ENCODE data around the gene RPA1. TPM values are rescaled to one million over a fixed set of nuclear protein-coding genes. Genes with fewer than 3 reads are reported as not detected.
A peak's percentile ranks its signal among the peaks of the same experiment; 100 is the strongest.
"Not testable (repeated sequence)": the region's sequence is repeated elsewhere in the genome, so short reads cannot be mapped to it uniquely, and the experiment has no call there.

RPA1 gene
- polyA plus RNA-seq, 3 donors: 101 to 135 (median 131) TPM

DNA sequence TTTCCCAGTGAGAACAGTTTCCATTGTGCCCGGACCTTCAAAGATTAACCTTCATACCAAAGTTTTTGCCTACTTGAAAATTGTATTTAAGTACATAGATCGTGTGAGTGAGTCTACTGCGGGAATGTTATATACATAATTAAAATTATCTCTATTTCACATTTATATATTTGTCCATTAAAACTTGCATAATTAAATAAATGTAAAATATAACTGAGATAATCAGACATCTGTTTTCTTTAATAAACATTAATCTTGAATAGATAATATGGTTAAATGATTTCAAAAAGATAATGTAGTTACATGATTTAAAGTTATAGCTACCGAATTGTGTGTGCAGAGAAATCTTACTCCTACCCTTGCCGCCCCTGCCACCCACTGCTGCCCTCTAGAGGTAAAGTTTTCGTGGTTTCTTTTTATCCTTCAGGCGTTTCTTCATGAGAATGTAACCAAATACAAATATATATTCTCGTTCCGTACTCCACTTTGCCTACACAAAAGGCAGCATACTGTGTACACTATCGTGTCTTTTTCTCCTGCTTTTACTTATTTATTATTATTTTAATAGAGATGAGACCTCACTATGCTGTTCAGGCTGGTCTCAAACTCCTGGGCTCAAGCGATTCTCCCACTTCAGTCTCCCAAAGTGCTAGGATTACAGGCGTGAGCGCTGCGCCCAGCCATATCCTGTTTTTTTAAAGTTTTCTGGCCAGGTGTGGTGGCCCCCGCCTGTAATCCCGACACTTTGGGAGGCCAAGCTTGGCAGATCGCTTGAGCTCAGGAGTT is 35.6 kb downstream of the RPA1 start:
- DNase-seq (ENCODE audit: extremely low read depth in 1 of 11, low read depth in 9 of 11, low spot score in 4 of 11): no peak

DNA sequence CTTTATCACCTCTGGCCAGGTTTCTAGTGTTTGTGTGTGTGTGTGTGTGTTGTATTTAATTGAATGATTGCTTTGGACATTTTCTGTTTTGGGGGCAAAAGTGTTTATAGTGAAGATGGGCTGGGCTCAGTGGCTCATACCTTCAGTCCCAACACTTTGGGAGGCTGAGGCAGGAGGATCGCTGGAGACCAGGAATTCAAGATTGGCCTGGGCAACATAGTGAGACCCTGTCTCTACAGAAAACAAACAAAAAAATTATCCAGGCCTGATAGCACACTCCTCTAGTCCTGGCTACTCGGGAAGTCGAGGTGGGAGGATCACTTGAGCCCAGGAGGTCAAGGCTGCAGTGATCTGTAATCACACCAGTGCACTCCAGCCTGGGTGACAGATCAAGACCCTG is 37.5 kb downstream of the RPA1 start:
- no peak for DNase-seq (ENCODE audit: extremely low read depth in 1 of 11, low read depth in 9 of 11, low spot score in 4 of 11)

DNA sequence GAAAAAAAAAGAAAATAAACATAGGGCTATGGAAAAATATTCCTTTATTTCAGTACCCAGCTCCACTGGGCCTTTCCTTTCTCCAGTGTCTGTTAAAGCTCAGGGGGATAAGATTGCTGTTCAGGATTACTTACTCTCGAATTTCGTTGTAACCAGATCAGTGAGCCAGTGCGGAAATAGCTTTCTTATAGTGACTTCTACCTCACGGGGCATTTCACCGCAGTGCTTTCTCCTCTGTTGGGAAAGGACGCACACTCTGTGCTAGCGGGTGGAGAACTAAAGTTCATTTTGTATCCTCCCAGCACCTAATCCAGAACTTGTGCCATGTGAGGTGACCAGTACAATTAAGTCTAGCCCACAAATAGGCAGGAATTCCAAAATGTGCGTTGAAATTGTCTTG is 38.3 kb downstream of the RPA1 start:
- DNase-seq (ENCODE audit: extremely low read depth in 1 of 11, low read depth in 9 of 11, low spot score in 4 of 11): peak in 2 of 11 donors; percentile 17 to 25

DNA sequence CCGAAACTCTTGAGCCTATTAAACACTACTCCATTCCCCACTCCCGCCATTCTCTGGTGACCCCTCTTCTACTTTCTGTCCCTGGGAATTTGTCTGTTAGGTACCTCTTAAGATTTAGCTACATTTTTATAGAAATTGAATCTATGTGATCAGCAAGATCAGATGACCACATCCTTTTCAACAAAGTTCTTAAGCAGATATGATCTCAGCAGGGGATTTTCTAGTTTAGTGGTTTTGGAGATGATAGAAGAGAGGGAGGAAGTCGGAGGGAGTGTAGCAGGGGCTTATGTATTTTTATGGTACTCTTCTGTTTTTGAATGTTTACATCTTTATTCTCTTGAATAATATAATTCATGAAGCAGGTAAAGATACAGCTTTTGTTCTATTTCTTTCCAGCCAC is 40.8 kb downstream of the RPA1 start:
- DNase-seq (ENCODE audit: extremely low read depth in 1 of 11, low read depth in 9 of 11, low spot score in 4 of 11): no peak

DNA sequence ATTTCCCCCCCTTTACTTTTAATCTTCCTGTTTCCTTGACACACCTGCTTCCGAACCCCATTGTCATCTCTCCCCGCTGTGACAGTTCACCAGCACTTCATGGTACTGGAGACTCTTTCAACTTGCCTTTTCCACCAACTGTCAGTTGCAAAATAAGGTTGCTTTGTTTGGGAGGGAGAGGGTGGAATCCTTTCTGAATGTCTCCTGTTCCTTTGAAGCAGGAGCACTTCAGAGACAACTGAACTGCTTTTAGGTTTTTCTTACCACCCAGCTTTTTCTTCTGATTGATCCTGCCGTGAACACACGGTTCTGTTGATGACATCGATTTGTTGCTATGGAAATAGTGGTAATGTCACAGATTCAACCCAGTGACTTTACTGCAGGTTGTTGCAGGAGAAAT is 42.0 kb downstream of the RPA1 start:
- DNase-seq (ENCODE audit: extremely low read depth in 1 of 11, low read depth in 9 of 11, low spot score in 4 of 11): no peak

DNA sequence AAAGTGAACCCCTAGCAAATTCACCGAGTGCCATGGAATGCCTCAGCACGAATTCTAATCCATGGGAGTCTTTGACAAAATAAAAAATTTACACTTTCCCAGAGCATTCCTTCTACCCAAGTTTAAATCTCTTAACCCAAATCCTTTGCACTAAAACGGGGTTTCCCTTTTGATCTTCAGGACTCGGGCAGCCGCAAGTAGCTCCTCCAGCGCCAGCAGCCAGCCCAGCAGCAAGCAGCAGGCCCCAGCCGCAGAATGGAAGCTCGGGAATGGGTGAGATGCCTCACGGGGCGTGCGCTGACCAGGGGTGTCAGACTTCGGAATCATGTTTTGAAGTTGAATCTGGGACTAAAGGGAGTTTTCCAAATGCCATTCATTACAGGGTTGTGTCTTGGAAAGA is 42.4 kb downstream of the RPA1 start:
- no peak for DNase-seq (ENCODE audit: extremely low read depth in 1 of 11, low read depth in 9 of 11, low spot score in 4 of 11)

DNA sequence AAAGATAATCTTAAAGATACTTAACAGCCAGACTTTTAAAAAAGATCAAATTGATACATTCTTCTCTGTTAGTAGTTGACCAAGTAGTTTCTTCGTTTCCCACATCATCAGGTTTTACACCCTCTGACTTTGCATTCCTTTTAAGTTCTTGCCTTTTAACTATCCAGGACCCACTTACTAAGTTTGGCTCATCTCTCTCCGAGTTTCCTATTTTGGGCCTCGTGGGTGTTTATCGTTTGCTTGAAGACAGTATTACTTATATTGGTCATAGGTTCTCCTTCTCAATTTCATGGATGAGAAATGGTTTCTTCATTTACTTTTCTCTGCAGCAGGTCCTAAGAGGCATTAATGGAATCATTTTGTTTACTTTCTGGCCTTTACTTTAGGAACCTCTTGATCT is 43.2 kb downstream of the RPA1 start:
- no peak for DNase-seq (ENCODE audit: extremely low read depth in 1 of 11, low read depth in 9 of 11, low spot score in 4 of 11)

DNA sequence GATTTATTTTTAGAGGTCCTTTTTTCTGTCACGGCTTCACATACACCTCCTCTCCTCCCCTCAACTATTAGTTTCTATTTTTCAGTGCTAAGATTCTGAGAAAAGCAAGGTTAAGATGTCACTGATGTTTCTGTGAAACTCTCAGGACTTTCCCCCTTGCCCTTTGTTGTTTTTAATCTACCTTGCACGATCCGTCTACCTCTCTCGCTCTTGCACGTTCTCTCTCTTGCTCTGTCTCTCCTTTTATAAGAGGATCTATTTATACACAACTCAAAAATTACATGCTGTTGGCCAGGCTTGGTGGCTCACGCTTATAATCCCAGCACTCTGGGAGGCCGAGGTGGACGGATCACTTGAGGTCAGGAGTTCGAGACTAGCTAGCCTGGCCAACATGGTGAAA is 43.6 kb downstream of the RPA1 start:
- no peak for DNase-seq (ENCODE audit: extremely low read depth in 1 of 11, low read depth in 9 of 11, low spot score in 4 of 11)

DNA sequence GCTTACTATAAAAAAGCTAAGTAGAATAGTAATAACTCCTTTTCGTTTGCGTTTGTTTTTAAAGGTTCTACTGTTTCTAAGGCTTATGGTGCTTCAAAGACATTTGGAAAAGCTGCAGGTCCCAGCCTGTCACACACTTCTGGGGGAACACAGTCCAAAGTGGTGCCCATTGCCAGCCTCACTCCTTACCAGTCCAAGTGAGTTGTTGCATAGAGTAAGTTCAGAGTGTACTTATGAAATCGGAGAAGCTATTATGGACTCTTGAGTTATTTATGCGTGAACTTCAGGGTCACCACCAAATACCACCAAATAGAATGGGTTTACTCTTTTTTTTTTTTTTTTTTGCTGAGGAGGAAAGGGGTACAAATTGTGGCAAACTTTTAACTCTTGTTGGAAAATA is 45.8 kb downstream of the RPA1 start:
- DNase-seq (ENCODE audit: extremely low read depth in 1 of 11, low read depth in 9 of 11, low spot score in 4 of 11): no peak

DNA sequence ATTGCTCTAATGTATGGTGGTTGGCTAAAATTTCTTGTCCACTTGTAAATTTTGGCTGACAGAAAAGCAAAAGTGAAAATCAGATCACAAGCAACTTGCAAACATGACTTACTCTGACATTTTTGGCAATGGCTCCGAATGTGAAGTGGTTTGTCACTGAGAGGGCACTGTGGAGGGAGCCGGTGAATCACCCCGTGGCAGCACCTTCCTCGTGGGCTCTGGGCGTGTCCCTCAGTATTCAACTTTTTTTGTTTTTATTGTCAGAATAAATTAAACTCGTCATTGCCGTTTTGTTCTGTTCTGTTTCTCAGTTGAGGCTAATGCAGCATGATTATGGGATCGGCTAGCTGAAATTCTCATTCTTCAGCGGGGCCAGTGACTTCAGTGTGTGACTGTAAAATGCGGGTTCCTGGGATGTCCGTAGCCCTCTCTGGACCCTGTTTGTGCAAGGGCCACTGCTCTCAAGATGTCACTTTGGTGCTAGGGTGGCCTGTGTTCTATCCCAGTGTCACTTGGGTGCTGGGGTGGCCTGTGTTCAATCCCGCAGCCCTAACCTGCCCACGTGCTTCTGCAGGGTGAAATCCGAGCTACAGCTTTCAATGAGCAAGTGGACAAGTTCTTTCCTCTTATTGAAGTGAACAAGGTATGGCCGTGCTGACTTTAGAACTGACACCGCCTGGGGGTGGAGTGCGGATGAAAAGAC is 48.8 kb downstream of the RPA1 start:
- no peak for DNase-seq (ENCODE audit: extremely low read depth in 1 of 11, low read depth in 9 of 11, low spot score in 4 of 11)

DNA sequence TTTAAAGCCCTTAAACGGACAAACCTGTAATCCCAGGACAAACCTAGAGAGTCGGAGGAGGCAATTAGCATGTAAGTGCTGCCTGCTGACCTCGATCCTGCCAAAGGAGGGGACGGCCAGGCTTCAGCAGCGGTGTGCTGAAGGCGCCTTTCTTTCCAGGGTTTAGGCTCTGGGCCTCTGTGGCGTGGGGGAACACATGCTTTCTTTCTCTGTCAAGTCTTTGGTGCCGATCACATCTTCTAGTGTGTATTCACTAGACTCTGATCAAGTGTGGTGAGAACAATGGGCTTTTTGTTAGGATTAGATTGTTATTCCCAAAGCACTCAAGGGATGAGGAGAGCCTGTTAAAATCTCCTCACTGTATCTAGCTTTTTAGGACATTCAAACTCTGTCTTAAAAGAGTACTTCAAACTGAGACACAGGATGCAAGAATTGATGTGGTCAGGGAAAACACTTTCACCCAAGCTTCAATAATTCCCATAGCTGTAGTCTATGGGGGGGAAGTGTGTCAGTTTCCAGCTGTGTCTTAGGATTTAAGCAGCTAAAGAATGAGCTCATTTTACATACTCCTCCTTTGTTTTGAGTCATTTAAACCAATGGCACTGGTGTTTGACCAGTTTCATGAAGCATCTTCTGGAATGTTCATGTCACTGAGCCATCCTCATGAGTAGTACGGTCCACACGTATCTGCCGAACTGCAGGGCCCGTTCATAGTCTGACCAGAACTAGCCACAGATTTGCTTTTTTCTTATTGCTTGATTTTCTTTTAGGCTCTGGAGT is 51.2 kb downstream of the RPA1 start:
- no peak for DNase-seq (ENCODE audit: extremely low read depth in 1 of 11, low read depth in 9 of 11, low spot score in 4 of 11)

DNA sequence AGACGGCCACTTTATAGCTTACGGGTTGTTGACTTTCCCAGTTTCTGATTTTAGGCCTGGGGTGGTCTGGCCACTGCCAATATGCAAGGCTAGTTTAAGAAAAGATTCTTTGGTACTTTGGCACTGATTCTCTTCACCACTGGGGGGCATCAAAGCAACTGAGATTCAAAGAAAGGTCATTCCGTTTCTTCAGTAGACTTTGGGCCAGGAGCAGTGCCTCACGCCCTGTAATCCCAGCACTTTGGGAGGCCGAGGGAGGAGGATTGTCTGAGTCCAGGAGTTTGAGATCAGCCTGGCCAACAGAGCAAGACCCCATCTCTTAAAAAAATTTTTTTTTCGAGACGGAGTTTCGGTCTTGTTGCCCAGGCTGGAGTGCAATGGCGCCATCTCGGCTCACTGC is 53.0 kb downstream of the RPA1 start:
- no peak for DNase-seq (ENCODE audit: extremely low read depth in 1 of 11, low read depth in 9 of 11, low spot score in 4 of 11)

DNA sequence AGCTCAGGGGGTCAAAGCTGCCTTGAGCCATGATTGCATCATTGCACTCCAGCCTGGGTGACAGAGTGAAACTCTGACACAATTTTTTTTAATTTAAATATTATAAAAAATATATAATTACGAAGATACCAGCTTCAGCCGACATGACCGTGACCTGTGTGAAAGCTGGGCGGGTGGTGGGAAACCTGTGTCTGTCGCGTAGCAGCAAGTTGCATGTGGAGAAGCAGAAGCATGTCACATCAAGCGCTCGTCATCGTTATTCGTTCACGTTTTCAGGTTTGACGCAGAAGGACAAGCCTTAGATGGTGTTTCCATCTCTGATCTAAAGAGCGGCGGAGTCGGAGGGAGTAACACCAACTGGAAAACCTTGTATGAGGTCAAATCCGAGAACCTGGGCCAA is 53.7 kb downstream of the RPA1 start:
- no peak for DNase-seq (ENCODE audit: extremely low read depth in 1 of 11, low read depth in 9 of 11, low spot score in 4 of 11)

DNA sequence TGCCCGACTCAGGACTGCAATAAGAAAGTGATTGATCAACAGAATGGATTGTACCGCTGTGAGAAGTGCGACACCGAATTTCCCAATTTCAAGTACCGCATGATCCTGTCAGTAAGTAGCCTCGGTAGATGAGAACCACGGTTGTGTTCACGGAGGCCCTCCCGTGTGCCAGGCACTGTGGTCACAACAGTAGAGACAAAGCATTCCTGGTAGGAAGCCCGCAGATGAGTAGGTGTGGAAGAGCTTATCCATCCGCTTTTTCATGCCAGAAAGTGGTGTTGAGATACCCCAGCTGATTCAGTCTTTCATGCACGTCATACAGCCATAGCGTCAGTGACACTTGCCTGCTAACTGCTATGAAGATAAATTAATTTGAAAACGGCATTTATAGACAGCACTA is 58.9 kb downstream of the RPA1 start:
- DNase-seq (ENCODE audit: extremely low read depth in 1 of 11, low read depth in 9 of 11, low spot score in 4 of 11): no peak

DNA sequence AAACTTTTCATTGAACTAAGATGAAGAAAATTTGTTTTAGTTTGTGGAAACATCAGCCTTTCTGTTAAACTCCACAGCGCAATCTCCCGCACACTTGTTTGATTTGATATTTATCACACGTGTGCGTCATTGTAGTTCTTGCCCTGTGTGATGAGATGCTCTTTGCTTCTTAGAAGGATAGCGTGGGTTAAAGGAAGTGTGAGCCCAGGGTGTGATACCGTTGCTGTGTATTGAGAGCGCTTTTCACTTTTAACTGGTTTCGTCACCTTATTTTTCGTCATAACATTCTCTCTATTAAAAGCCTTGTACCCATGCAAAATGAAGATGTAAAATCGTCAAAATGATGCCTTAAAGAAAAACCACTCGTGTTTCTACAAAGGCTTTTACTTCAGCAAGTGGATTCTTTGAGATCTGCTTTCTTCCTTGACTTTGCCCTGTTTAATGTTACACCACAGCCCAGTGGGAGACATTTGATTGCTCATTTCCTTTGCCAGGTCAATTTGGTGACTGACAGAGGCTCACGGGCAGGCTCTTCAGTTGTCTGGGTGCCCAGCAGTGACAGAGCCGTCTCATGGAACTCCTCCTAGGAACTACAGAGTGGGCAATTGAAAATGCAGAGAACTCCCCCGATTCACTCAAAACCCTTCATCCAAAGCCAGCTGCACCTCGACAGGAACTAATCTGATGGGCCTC is 61.1 kb downstream of the RPA1 start:
- DNase-seq (ENCODE audit: extremely low read depth in 1 of 11, low read depth in 9 of 11, low spot score in 4 of 11): no peak

DNA sequence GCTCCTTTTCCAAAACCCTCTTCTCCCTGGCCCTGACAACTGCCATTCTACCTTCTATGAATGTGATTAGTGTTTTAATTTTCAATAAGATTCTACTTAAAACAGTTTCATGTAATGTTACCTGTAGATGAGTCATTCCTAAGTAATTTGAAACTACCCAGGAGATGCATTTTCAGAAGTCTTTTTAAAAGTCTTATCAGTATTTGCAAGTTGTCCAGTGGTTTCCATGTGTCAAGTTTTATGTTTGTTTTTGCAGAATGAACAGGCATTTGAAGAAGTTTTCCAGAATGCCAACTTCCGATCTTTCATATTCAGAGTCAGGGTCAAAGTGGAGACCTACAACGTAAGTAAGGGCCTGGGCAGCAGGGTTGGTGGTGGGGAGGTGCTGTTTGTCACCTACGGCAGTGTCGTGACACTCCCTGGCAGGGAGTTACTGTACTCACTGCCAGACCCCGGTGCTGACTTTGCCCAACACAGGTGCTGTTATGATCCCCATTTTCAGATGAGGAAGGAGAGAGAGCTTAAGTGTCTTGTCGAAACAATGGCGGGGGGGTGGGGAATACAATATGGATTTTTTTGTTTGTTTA is 65.0 kb downstream of the RPA1 start:
- no peak for DNase-seq (ENCODE audit: extremely low read depth in 1 of 11, low read depth in 9 of 11, low spot score in 4 of 11)

DNA sequence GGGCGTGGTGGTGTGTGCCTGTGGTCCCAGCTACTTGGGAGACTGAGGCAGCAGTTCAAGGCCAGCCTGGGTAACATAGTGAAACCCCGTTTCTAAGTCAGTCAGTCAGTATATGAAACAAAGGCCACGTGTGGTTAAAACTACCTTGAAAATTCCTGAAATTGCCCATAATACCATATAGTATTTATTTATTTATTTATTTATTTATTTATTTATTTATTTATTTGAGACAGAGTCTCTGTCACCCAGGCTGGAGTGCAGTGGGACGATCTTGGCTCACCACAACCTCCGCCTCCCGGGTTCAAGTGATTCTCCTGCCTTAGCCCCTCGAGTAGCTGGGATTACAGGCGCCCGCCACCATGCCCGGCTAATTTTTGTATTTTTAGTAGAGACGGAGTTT is 65.7 kb downstream of the RPA1 start:
- DNase-seq (ENCODE audit: extremely low read depth in 1 of 11, low read depth in 9 of 11, low spot score in 4 of 11): not testable (repeated sequence)

DNA sequence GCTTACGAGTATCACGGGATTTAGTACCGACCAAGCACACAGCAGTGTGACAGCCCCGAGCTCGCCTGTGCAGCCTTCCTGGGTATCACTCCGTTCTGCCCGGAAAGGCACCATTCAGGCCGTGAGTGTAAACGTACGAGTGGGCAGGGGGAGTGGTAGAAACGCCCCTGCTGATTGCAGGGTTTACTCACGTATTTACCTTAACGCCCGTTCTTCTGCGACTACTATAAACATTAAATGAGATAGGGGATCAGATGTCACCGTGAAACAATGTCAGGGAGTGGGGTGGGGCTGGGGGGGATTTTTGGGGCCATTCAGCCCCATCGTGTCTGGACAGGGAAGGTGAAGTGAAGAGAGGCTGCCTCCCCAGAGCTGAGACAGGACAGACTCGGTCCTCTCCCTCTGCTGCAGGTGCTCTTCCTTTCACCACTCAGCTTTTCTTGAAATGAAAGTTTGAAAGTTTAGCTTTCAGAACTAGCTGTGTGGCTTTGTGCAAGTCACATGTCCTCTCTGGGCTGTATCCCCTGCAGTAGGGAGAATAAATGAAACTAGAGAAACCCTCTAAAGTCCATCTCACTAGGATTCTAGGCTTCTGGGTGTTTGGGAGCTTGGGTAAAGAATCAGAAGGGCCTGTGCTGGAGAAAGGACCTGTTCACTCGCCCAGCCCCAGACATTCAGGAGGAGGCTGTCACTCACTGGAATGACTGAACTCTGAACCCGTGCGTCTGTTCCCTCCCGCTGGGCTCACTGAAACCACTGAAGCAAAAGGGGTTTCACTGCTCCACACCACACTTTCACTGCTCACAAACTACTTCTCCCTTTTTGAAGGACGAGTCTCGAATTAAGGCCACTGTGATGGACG is 66.7 kb downstream of the RPA1 start:
- DNase-seq (ENCODE audit: extremely low read depth in 1 of 11, low read depth in 9 of 11, low spot score in 4 of 11): no peak

Data from renal cortex interstitium (tissue), 11 donors.